OCI-LY3 (cell line): ENCODE results near the gene KCNK18.

Experiments used
- H2AFZ ChIP-seq: fragments of 200-600, 300-600 bp; shearing (Covaris generic); 2 replicates; pipeline ENCODE4 v1.6.0; 2014; ENCODE audit warnings: antibody characterized with exemption, low read depth, low read length
- H3K27ac ChIP-seq: fragments of 200-600, 300-600 bp; sonication (generic); 2 replicates; pipeline ENCODE4 v1.5.1; 2014; ENCODE audit warnings: mild to moderate bottlenecking, low read length, moderate library complexity, mixed read lengths
- H3K27me3 ChIP-seq: fragments of 200-600, 300-600 bp; sonication (generic); 2 replicates; pipeline ENCODE4 v1.6.1; 2014; ENCODE audit warnings: low read depth, low read length, mixed read lengths
- H3K36me3 ChIP-seq: fragments of 200-600, 300-600 bp; sonication (generic); replicated peaks from 2 replicates; pipeline ENCODE3; 2014; ENCODE audit warnings: low read depth, low read length, mixed read lengths
- H3K4me1 ChIP-seq: fragments of 300-600, 200-600 bp; sonication (generic); 2 replicates; pipeline ENCODE4 v1.6.1; 2014; ENCODE audit warnings: low read length, mixed read lengths
- H3K4me2 ChIP-seq: fragments of 200-600, 300-600 bp; sonication (generic); 2 replicates; pipeline ENCODE4 v1.6.1; 2014; ENCODE audit warnings: low read length, mixed read lengths
- H3K4me3 ChIP-seq: fragments of 300-600, 200-600 bp; sonication (generic); 2 replicates; pipeline ENCODE4 v1.5.1; 2014; ENCODE audit warnings: antibody characterized with exemption, mild to moderate bottlenecking, low read length, moderate library complexity
- H3K79me2 ChIP-seq: fragments of 300-600, 200-600 bp; shearing (Covaris generic); 2 replicates; pipeline ENCODE4 v1.6.1; 2014; ENCODE audit warnings: mild to moderate bottlenecking, low read length, mixed read lengths
- H3K9ac ChIP-seq: fragments of 300-600, 200-600 bp; shearing (Covaris generic); 2 replicates; pipeline ENCODE4 v1.6.0; 2014; ENCODE audit warnings: mild to moderate bottlenecking, low read length, moderate library complexity
- H3K9me3 ChIP-seq: fragments of 200-600, 300-600 bp; shearing (Covaris generic); 2 replicates; pipeline ENCODE4 v1.6.1; 2014; ENCODE audit warnings: low read length, mixed read lengths; ENCODE audit not compliant: insufficient read depth
- H4K20me1 ChIP-seq: fragments of 200-600, 300-600 bp; sonication (generic); 2 replicates; pipeline ENCODE4 v1.6.1; 2016; ENCODE audit warnings: low read length, mixed read lengths; ENCODE audit not compliant: insufficient read depth
- CTCF ChIP-seq: fragments of 200-600, 300-600 bp; sonication (generic); IDR thresholded peaks from 2 replicates; pipeline ENCODE4 v1.5.1; 2014; ENCODE audit warnings: antibody characterized with exemption, low read length, low read depth
- EZH2phosphoT487 ChIP-seq: fragments of 200-600 bp; shearing (Covaris generic); IDR thresholded peaks from 2 replicates; pipeline ENCODE4 v1.6.1; 2018; ENCODE audit warnings: antibody characterized with exemption, mixed run types, low read depth

Gene KCNK18

GRCh38 chr10:117188371-117188770 is 8.9 kb upstream of the KCNK18 start:
- no peaks in the 10 kb centered on the region for H3K27me3 ChIP-seq
- no peak overlapping the region for H3K4me2 ChIP-seq
- no peaks in the 10 kb centered on the region for H3K9me3 ChIP-seq
- H3K9ac ChIP-seq, result no peak overlapping the region
- no peak overlapping the region for H2AFZ ChIP-seq
- H3K4me1 ChIP-seq, result no peaks in the 10 kb centered on the region
- no peaks in the 10 kb centered on the region for H3K79me2 ChIP-seq
- TF ChIP-seq CTCF, result no peak
- TF ChIP-seq EZH2phosphoT487, result no peak
- H4K20me1 ChIP-seq, result no peaks in the 10 kb centered on the region
- H3K4me3 ChIP-seq, result no peak overlapping the region
- no peaks in the 10 kb centered on the region for H3K36me3 ChIP-seq
- H3K27ac ChIP-seq, result no peak overlapping the region

DNA sequence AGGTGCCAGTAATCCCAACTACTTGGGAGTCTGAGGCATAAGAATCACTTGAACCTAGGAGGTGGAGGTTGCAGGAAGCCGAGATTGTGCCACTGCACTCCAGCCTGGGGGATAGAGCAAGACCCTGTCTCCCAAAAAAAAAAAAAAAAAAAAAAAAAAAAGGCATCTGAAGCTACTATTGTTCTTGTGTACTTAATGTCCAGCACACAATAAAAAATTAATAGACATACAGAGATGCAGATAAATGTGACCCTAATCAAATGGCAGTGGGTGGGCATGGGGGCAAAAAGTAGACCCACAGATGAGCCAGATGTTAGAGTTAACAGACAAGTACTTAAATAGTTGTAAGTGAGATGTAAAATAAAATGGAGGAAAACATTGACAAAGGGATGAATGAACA is 7.7 kb upstream of the KCNK18 start:
- Histone ChIP-seq H3K27ac (no peak overlapping the region), H4K20me1 (no peaks in the 10 kb centered on the region), H2AFZ (no peak overlapping the region), H3K9ac (no peak overlapping the region), H3K4me3 (no peak overlapping the region), H3K27me3 (no peaks in the 10 kb centered on the region), H3K36me3 (no peaks in the 10 kb centered on the region), H3K9me3 (no peaks in the 10 kb centered on the region), H3K79me2 (no peaks in the 10 kb centered on the region), H3K4me2 (no peak overlapping the region), H3K4me1 (no peaks in the 10 kb centered on the region)
- TF ChIP-seq CTCF, result no peak
- TF ChIP-seq EZH2phosphoT487, result no peak

DNA sequence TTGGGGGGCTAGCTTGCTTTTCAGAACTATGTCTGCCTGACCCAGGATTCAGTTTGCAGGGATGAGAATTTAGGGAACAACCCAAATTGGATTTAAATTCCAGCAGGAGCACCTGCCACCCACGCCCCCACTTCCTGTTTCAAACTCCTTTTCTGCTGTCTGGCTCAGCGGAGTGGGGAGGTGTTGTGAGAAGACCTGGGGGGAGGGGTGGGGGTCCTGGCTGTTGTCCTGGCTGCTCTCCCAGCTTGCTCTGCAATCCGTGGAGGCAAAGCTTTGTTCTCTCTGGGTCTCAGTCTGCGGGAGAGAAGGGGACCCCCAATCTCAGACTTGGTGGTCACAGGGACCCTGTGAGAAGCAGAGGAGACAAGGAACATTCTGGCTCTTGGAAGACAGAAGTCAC is 799 bp downstream of the KCNK18 start:
- TF ChIP-seq EZH2phosphoT487, result no peak
- TF ChIP-seq CTCF, result no peak
- H3K4me1 ChIP-seq, result no peaks in the 10 kb centered on the region
- no peak overlapping the region for H3K4me3 ChIP-seq
- H3K9me3 ChIP-seq, result no peaks in the 10 kb centered on the region
- H3K79me2 ChIP-seq, result no peaks in the 10 kb centered on the region
- H3K36me3 ChIP-seq, result no peaks in the 10 kb centered on the region
- no peak overlapping the region for H3K27ac ChIP-seq
- no peaks in the 10 kb centered on the region for H4K20me1 ChIP-seq
- no peaks in the 10 kb centered on the region for H3K27me3 ChIP-seq
- no peak overlapping the region for H2AFZ ChIP-seq
- H3K9ac ChIP-seq, result no peak overlapping the region
- H3K4me2 ChIP-seq, result no peak overlapping the region

DNA sequence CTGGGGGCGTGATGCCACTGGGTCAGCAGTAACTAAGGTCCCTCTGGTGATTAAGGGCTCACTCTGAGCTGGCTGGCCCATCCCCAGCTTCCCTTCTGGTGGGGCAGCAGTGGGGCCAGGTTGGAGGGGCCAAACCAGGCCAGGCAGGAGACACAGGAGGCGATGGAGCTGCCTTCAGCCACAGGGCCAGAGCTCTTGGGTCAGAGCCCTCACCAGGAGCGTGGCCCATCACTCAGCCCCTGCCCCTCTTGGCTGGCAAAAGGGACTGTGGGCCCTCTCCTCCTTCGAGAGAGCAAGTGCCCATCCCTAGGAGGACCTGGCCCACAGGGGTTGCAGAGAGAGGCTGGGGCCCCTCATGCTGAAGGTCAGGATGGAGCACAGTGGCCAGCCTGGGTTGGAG is 4.5 kb downstream of the KCNK18 start:
- Histone ChIP-seq H3K9me3 (no peaks in the 10 kb centered on the region), H3K79me2 (no peaks in the 10 kb centered on the region), H3K36me3 (no peaks in the 10 kb centered on the region), H3K4me2 (no peak overlapping the region), H2AFZ (no peak overlapping the region), H3K4me3 (no peak overlapping the region), H3K27ac (no peak overlapping the region), H4K20me1 (no peaks in the 10 kb centered on the region), H3K9ac (no peak overlapping the region), H3K27me3 (no peaks in the 10 kb centered on the region), H3K4me1 (no peaks in the 10 kb centered on the region)
- TF ChIP-seq CTCF (no peak), EZH2phosphoT487 (no peak)
